ENCODE measurements around the gene GGCX. TPM values are rescaled to one million over a fixed set of nuclear protein-coding genes. Genes with fewer than 3 reads are reported as not detected.

Gene GGCX
- total RNA-seq, 1 donor from 2014 or later: 43.4 TPM

DNA sequence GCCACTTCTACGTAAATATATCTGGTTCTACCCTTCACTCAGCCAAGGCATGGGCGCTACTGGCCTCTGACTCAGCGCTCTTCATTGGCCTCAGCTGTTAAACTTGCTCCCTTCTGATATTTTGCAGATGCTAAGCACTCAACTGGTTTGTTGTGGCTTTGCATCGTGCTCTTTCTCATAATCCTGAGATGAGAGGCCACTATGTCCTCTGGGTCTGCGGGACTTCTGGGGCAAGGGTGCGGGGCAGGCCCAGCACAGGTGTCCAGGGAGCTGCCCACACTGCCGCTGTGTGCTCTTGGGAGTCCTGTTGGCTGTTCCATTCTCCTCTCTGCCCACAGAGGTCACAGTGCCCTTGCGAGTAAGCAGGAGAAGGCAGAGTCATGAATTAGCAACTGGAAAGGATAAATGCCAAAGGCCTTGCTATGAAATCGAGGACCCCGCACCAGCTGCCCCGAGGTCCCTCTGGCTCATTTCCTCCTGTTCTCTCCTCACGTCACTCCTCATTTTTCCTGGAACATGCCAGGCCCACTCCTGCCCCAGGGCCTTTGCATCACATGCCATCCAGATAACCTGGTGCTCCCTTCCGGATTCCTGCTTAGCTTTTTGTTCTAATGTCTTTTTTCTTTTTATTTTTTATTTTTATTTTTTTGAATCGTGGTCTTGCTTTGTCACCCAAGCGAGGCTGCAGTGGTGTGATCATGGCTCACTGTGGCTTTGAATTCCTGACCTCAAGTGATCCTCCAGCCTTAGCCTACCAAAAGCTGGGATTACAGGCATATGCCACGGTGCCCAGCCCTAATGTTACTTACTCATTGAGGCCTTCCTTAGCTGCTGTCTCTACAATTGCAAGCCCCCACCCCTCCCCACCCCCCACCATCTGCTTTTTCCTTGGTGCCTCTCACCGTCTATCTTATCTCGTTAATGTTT is 57.2 kb downstream of the GGCX start:
- TF ChIP-seq, protein P1, sequence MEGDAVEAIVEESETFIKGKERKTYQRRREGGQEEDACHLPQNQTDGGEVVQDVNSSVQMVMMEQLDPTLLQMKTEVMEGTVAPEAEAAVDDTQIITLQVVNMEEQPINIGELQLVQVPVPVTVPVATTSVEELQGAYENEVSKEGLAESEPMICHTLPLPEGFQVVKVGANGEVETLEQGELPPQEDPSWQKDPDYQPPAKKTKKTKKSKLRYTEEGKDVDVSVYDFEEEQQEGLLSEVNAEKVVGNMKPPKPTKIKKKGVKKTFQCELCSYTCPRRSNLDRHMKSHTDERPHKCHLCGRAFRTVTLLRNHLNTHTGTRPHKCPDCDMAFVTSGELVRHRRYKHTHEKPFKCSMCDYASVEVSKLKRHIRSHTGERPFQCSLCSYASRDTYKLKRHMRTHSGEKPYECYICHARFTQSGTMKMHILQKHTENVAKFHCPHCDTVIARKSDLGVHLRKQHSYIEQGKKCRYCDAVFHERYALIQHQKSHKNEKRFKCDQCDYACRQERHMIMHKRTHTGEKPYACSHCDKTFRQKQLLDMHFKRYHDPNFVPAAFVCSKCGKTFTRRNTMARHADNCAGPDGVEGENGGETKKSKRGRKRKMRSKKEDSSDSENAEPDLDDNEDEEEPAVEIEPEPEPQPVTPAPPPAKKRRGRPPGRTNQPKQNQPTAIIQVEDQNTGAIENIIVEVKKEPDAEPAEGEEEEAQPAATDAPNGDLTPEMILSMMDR (conservative IDR thresholded peaks at IDR 0.05): no peak
- H3K27me3 Mint-ChIP-seq (ENCODE audit: low read depth): no peaks in the 10 kb centered on the region
- H3K36me3 Mint-ChIP-seq (ENCODE audit: low read depth): no peaks in the 10 kb centered on the region
- DNase-seq (ENCODE audit: low read depth, low spot score): no peak
- H3K4me1 Mint-ChIP-seq: no peaks in the 10 kb centered on the region
- H3K9me3 Mint-ChIP-seq: no peaks in the 10 kb centered on the region
- H3K4me3 Mint-ChIP-seq: no peak overlapping the region
- H3K27ac Mint-ChIP-seq (ENCODE audit: unreplicated experiment): no peak overlapping the region

DNA sequence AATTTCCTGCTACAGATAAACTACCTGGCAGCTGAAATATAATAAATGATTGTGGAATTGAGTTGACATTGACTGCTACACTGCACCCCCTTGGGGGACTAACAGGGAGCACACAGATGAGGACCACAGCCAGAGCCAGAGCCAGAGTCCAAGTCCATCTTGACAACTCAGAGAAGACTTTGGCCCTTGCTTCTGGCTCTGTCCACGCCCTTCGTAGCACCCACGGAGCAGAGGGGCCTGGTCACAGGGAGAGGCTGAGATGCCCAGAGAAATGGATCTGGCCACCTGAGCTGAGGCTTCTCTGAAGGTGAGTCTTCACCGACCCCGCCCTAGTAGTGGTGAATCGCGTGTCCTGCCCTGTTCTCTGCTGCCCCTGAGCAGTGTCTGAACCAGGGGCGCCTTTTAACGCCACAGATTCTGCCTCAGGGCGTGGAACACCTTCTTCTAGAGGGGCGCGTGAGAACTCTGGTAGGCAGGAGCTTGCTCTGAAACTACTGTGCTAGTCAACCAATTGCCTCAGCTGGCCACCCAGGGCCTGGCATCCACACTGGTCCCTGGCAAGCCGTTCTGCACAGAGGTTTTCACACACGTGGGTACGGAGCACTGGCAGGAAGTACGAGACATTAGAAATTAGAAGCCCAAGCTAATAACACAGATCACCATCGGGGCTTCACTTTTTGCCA is 58.0 kb downstream of the GGCX start:
- no peak overlapping the region for H3K27ac Mint-ChIP-seq (ENCODE audit: unreplicated experiment)
- H3K36me3 Mint-ChIP-seq (ENCODE audit: low read depth): no peaks in the 10 kb centered on the region
- TF ChIP-seq, protein P1 (conservative IDR thresholded peaks at IDR 0.05): no peak
- DNase-seq (ENCODE audit: low read depth, low spot score): no peak
- H3K4me3 Mint-ChIP-seq: no peak overlapping the region
- no peaks in the 10 kb centered on the region for H3K9me3 Mint-ChIP-seq
- H3K27me3 Mint-ChIP-seq (ENCODE audit: low read depth): no peaks in the 10 kb centered on the region
- H3K4me1 Mint-ChIP-seq: no peaks in the 10 kb centered on the region

DNA sequence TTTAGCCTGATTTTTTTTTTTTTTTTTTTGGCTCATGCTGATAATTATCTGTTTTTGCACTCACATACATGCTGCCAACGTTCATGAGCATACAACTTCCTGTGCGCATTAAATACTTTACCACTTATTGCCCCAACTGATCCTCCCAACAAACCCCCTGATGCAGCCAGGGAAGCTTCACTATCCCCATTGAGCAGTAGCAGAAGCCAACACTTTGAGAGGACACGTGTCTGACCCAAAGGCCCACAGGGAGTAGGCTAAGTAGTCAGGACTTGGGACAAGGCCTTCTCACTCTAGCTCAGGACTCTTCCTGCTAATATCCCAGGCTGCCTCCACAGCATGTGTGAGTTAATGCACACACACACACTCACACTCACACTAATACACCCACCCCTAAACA is 58.6 kb downstream of the GGCX start:
- no peak overlapping the region for H3K27ac Mint-ChIP-seq (ENCODE audit: unreplicated experiment)

GRCh38 chr2:85501248-85501647 is 60.0 kb downstream of the GGCX start:
- no peak for DNase-seq (ENCODE audit: low read depth, low spot score)

More for the DNA sequence above, 58.6 kb downstream of the GGCX start:
- no peaks in the 10 kb centered on the region for H3K9me3 Mint-ChIP-seq
- DNase-seq (ENCODE audit: low read depth, low spot score): no peak
- TF ChIP-seq, protein P1 (conservative IDR thresholded peaks at IDR 0.05): no peak
- no peaks in the 10 kb centered on the region for H3K4me1 Mint-ChIP-seq
- H3K4me3 Mint-ChIP-seq: no peak overlapping the region
- H3K27me3 Mint-ChIP-seq (ENCODE audit: low read depth): no peaks in the 10 kb centered on the region
- H3K36me3 Mint-ChIP-seq (ENCODE audit: low read depth): no peaks in the 10 kb centered on the region

GRCh38 chr2:85497944-85498630 is 63.2 kb downstream of the GGCX start:
- TF ChIP-seq, protein P1 (conservative IDR thresholded peaks at IDR 0.05): no peak
- no peak overlapping the region for H3K27ac Mint-ChIP-seq (ENCODE audit: unreplicated experiment)
- H3K9me3 Mint-ChIP-seq: no peaks in the 10 kb centered on the region
- no peak for DNase-seq (ENCODE audit: low read depth, low spot score)
- no peaks in the 10 kb centered on the region for H3K27me3 Mint-ChIP-seq (ENCODE audit: low read depth)
- H3K36me3 Mint-ChIP-seq (ENCODE audit: low read depth): no peaks in the 10 kb centered on the region
- H3K4me1 Mint-ChIP-seq: no peaks in the 10 kb centered on the region
- H3K4me3 Mint-ChIP-seq: no peak overlapping the region

More at GRCh38 chr2:85501248-85501647, 60.0 kb downstream of the GGCX start:
- TF ChIP-seq, protein P1 (conservative IDR thresholded peaks at IDR 0.05): no peak
- Mint-ChIP-seq H3K36me3 (ENCODE audit: low read depth) (no peaks in the 10 kb centered on the region), H3K27me3 (ENCODE audit: low read depth) (no peaks in the 10 kb centered on the region), H3K9me3 (no peaks in the 10 kb centered on the region), H3K4me1 (no peaks in the 10 kb centered on the region), H3K4me3 (no peak overlapping the region), H3K27ac (ENCODE audit: unreplicated experiment) (no peak overlapping the region)

Measured in neural crest cell (in vitro differentiated cells).